NB4 (cell line): ENCODE measurements around the gene TNNI3K.

Experiments
- CTCF ChIP-seq: IDR thresholded peaks from one replicate; pipeline ENCODE4 v1.5.1; 2012; ENCODE audit warnings: low read depth, low read length
- POLR2A ChIP-seq: IDR thresholded peaks from 2 replicates; pipeline ENCODE4 v1.6.1; 2011; ENCODE audit warnings: mild to moderate bottlenecking; ENCODE audit not compliant: insufficient read length; ENCODE audit errors: extremely low read depth
- TF ChIP-seq, protein P1 (sequence below): IDR thresholded peaks from 2 replicates; pipeline ENCODE4 v1.6.1; 2011; ENCODE audit warnings: low read depth, low read length

GRCh38 chr1:74344387-74344786 is 109.2 kb downstream of the TNNI3K start:
- TF ChIP-seq CTCF = no peak
- TF ChIP-seq, protein P1, sequence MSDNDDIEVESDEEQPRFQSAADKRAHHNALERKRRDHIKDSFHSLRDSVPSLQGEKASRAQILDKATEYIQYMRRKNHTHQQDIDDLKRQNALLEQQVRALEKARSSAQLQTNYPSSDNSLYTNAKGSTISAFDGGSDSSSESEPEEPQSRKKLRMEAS = no peak
- TF ChIP-seq POLR2A = no peak
